Measurements from ENCODE around the gene DNAJC28. TPM values are rescaled to one million over a fixed set of nuclear protein-coding genes. Genes with fewer than 3 reads are reported as not detected.

DNAJC28 gene
- total and polyA plus RNA-seq, 2 donors (not counting 1 experiment from before 2014, with no cell fraction given): 0.30 to 2.5 TPM

DNA sequence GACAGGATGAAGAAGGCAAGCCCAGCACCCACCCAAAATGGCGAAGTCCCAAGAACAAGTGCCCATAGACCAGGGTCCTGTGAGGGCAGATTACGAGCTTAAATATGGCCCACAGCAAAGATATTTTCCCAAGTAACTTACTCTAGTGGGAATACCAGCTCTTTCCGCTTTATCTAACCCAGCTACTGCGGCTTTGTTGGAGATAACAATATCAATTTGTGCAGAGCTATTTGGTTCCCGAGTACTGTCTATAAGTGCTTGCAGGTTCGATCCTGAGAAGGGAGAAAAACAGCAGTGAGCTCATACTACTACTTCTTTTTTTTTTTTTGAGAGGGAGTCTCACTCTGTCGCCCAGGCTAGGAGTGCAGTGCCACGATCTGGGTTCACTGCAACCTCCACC, 14.3 kb upstream of the DNAJC28 start:
- Histone ChIP-seq H3K4me1 (ENCODE audit: control insufficient read depth in 2 of 2, insufficient read depth in 2 of 2, low read length in 2 of 2) (no peaks in the 10 kb centered on the region), H4K20me1 (ENCODE audit: control insufficient read depth, insufficient read depth, low read length, poor library complexity, severe bottlenecking) (no peaks in the 10 kb centered on the region), H3K27me3 (replicated peaks in 1 of 4; ENCODE audit: control extremely low read depth in 1 of 4, control insufficient read depth in 3 of 4, insufficient read depth in 4 of 4, low read length in 3 of 4) (no peaks in the 10 kb centered on the region), H3K4me3 (ENCODE audit: control extremely low read depth in 1 of 5, extremely low read depth in 1 of 5, insufficient read depth in 1 of 5, low read depth in 2 of 5, low read length in 4 of 5) (no peak overlapping the region), H3K27ac (ENCODE audit: low read length in 2 of 2) (no peak overlapping the region), H3K79me2 (ENCODE audit: control insufficient read depth, insufficient read depth, low read length) (no peaks in the 10 kb centered on the region), H3K9ac (ENCODE audit: low read length) (no peak overlapping the region), H3K4me2 (replicated peaks; ENCODE audit: low read depth, low read length, poor library complexity, severe bottlenecking) (no peak overlapping the region), H3K36me3 (replicated peaks in 1 of 2; ENCODE audit: control extremely low read depth in 1 of 2, control insufficient read depth in 1 of 2, extremely low read depth in 1 of 2, insufficient read depth in 2 of 2, low read length in 1 of 2) (peaks cover 0 to 36% of the 10 kb centered on the region in 2 experiments), H2AFZ (ENCODE audit: insufficient read depth, low read depth, low read length, poor library complexity, severe bottlenecking) (no peak overlapping the region), H3K9me3 (ENCODE audit: control extremely low read depth in 1 of 3, control insufficient read depth in 2 of 3, insufficient read depth in 1 of 3, low read length in 2 of 3) (no peaks in the 10 kb centered on the region)
- ATAC-seq (ENCODE audit: low read depth) (no peak), DNase-seq (no peak)
- H3K27me3 Mint-ChIP-seq: no peaks in the 10 kb centered on the region
- POLR2A ChIA-PET: interaction anchor here (0.6 kb wide), 1 partner anchor 88 kb away, joined by 10 read pairs; no protein-coding TSS in a partner anchor
- peaks cover 3% of the 10 kb centered on the region for H3K9me3 Mint-ChIP-seq (ENCODE audit: insufficient read depth)
- H3K27ac Mint-ChIP-seq: no peak overlapping the region
- 100% methylated on average over 1 of the region's 8 CpGs for WGBS (ENCODE audit: insufficient coverage)
- intact Hi-C loops (cut with micrococcal nuclease): no loop called here
- no peak for TF ChIP-seq CTCF (IDR thresholded peaks at IDR 0.05)
- no peak for TF ChIP-seq EZH2 (IDR thresholded peaks at IDR 0.05; ENCODE audit: borderline replicate concordance, insufficient read depth, low read depth, low read length, poor library complexity, severe bottlenecking)
- CTCF ChIA-PET: interaction anchor here (1.2 kb wide), 1 partner anchor 26 kb away, joined by 3 read pairs; the partner anchor contains the start of gene TMEM50B
- H3K4me3 Mint-ChIP-seq: no peak overlapping the region
- no peaks in the 10 kb centered on the region for H3K4me1 Mint-ChIP-seq

- Mint-ChIP-seq H3K27me3 (no peaks in the 10 kb centered on the region), H3K4me1 (peaks cover 5% of the 10 kb centered on the region), H3K9me3 (ENCODE audit: insufficient read depth) (no peaks in the 10 kb centered on the region), H3K4me3 (no peak overlapping the region), H3K27ac (no peak overlapping the region)
- TF ChIP-seq CTCF (IDR thresholded peaks at IDR 0.05): no peak
- no peak for TF ChIP-seq EZH2 (IDR thresholded peaks at IDR 0.05; ENCODE audit: borderline replicate concordance, insufficient read depth, low read depth, low read length, poor library complexity, severe bottlenecking)
- no peak overlapping the region for H3K4me3 ChIP-seq (ENCODE audit: control extremely low read depth in 1 of 5, extremely low read depth in 1 of 5, insufficient read depth in 1 of 5, low read depth in 2 of 5, low read length in 4 of 5)
- H3K36me3 ChIP-seq (replicated peaks in 1 of 2; ENCODE audit: control extremely low read depth in 1 of 2, control insufficient read depth in 1 of 2, extremely low read depth in 1 of 2, insufficient read depth in 2 of 2, low read length in 1 of 2): no peaks in the 10 kb centered on the region
- POLR2A ChIA-PET: no interaction called here
- CTCF ChIA-PET: no interaction called here
- no peak overlapping the region for H3K27ac ChIP-seq (ENCODE audit: low read length in 2 of 2)
- ATAC-seq (ENCODE audit: low read depth): no peak
- H4K20me1 ChIP-seq (ENCODE audit: control insufficient read depth, insufficient read depth, low read length, poor library complexity, severe bottlenecking): no peaks in the 10 kb centered on the region
- no peak for DNase-seq
- intact Hi-C loops (cut with micrococcal nuclease): no loop called here
- H3K4me1 ChIP-seq (ENCODE audit: control insufficient read depth in 2 of 2, insufficient read depth in 2 of 2, low read length in 2 of 2): peaks cover 0 to 4% of the 10 kb centered on the region in 2 donors
- 66% methylated on average over 6 of the region's 7 CpGs for WGBS (ENCODE audit: insufficient coverage)
- H3K27me3 ChIP-seq (replicated peaks in 1 of 4; ENCODE audit: control extremely low read depth in 1 of 4, control insufficient read depth in 3 of 4, insufficient read depth in 4 of 4, low read length in 3 of 4): no peaks in the 10 kb centered on the region
- no peaks in the 10 kb centered on the region for H3K79me2 ChIP-seq (ENCODE audit: control insufficient read depth, insufficient read depth, low read length)
- no peak overlapping the region for H3K4me2 ChIP-seq (replicated peaks; ENCODE audit: low read depth, low read length, poor library complexity, severe bottlenecking)
- no peak overlapping the region for H3K9ac ChIP-seq (ENCODE audit: low read length)
- no peak overlapping the region for H2AFZ ChIP-seq (ENCODE audit: insufficient read depth, low read depth, low read length, poor library complexity, severe bottlenecking)
- no peaks in the 10 kb centered on the region for H3K9me3 ChIP-seq (ENCODE audit: control extremely low read depth in 1 of 3, control insufficient read depth in 2 of 3, insufficient read depth in 1 of 3, low read length in 2 of 3)
Observed at GRCh38 chr21:33496345-33496744, 4.8 kb upstream of the DNAJC28 start.
